GM19395 (cell line): Measurements from ENCODE around the gene SLC22A6.

Experiments
- ATAC-seq: cut with Tn5 transposase; IDR thresholded peaks from one replicate; pipeline ENCODE4 v1.9.1; 2021; ENCODE audit warnings: mild to moderate bottlenecking, moderate library complexity; ENCODE audit not compliant: unreplicated experiment

The SLC22A6 gene, protein sequence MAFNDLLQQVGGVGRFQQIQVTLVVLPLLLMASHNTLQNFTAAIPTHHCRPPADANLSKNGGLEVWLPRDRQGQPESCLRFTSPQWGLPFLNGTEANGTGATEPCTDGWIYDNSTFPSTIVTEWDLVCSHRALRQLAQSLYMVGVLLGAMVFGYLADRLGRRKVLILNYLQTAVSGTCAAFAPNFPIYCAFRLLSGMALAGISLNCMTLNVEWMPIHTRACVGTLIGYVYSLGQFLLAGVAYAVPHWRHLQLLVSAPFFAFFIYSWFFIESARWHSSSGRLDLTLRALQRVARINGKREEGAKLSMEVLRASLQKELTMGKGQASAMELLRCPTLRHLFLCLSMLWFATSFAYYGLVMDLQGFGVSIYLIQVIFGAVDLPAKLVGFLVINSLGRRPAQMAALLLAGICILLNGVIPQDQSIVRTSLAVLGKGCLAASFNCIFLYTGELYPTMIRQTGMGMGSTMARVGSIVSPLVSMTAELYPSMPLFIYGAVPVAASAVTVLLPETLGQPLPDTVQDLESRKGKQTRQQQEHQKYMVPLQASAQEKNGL

DNA sequence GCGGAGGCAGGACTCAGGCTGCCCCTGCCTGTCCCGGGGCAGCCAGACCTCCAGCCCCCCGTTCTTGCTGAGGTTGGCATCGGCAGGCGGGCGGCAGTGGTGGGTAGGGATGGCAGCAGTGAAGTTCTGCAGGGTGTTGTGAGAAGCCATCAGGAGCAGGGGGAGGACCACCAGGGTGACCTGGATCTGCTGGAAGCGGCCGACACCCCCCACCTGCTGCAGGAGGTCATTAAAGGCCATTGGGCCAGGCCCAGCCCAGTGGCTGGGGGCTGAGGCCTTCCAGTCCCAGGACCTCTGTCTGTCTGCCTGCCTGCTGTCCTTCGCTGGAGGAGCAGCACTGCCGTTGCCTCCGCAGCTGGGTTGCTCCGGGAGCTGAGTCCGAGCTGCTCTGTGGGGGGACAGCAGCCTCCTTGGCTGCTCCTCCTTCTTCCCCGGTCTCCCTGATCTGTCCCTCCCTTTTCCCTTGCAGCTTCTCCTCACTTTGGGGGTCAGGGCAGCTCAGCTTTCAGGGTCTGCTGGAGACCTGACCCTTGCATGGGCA is at the start of gene SLC22A6:
Gene SLC22A6, minus strand, starts transcription at position 517 of the 541 bp plus-strand sequence. Its CDS starts 277 bp downstream, at position 240.
- no peak for ATAC-seq

DNA sequence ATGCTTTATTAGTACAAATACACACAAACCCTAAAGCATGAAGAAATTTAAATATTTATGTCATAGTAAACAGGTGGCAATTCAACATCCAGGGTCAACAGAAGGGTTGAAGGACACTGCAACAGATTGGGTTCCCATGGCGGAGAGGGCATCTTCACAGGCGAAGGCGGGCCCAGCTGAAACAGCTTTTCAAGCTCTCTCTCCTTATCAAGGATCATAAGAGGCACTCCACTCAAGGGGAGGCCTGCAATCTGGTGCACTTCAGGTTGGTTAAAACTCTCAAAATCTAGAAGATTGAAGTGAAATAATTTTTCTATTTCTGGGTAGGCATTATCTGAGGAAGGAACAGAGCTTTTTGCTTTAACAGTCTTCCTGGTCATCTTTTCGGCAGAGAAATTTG is 47.7 kb upstream of the SLC22A6 start:
- no peak for ATAC-seq

DNA sequence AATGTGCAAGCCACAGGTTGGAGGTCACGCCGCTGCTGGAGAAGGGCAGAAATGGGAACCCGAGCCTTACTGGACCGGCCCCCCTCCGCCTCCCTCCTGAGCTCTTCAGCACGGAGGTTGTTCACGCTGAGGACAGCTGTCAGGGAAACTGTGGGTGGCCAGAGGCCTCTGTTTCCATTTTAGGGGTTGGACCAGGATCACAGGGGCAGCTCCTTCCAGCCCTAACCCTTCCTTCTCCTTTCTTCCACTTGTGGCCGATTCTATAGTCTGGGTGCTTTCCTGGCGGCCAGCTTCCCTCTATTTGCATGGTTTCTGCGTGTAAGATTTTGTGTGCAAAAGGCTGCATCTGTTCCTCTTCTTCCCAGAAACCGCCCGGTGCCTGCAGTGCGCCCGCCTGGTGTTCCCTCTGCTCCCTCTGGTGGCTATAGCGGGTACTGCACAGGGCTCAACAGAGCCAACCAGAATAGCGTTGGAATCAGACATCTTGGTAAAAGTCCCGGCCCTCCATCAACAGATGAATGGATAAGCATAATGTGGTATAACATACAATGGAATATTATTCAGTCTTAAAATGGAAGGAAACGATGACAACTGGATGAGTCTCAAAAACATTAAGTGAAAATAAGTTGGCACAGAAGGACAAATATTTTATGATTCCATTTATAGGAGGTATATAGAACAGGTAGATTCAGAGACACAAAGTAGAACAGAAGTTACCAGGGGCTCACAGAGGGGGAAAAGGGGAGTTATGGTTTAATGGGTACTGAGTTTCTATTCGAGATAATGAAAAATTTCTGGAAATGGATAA is 39.3 kb upstream of the SLC22A6 start:
- peak; percentile 69 for ATAC-seq

DNA sequence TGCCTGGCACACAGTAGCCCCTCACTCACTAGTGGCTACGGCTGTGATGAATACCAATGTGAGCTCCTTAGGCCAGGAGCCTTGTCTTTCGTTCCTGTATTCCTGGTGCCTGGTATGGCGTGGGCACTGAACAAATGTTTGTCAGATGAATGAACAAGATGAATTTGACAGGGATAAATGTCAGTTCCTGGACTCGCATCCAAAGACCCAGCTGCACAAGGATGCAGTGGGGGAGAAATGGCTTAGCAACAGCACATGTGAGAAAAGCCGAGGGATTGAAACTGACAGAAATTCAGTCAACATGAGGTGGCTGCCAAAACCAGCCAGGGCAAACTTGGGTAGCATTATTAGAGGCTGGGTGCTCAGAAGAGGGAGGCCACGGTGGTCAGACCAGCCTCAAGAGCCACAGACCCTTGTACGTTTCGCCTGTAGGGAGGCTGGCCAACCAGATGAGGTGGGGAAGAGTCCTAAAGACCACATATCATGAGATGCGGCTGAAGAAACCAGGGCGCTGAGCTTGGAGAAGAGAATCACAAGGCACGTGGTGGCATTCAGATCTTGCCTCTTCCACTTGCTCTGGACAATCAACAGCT is 38.6 kb upstream of the SLC22A6 start:
- ATAC-seq = no peak

DNA sequence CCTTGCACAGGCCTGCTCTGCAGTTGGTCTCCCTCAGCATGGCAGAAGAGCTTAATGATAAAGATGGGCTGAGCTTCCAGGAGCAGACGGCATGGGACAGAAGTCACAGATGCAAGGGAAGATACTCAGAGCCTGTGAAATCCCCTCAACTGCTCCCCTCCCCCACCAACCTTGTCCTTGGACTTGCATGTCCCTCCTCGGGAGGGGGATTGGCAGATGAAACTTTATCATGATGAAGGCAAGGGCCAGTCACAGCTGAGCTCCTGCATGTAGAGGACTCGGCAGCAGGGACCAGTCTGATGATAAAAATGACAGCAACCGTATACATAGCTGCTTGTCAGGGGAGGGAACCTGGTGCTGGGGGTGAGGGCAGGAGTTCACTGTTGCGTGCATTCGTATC is 37.7 kb upstream of the SLC22A6 start:
- ATAC-seq = no peak

DNA sequence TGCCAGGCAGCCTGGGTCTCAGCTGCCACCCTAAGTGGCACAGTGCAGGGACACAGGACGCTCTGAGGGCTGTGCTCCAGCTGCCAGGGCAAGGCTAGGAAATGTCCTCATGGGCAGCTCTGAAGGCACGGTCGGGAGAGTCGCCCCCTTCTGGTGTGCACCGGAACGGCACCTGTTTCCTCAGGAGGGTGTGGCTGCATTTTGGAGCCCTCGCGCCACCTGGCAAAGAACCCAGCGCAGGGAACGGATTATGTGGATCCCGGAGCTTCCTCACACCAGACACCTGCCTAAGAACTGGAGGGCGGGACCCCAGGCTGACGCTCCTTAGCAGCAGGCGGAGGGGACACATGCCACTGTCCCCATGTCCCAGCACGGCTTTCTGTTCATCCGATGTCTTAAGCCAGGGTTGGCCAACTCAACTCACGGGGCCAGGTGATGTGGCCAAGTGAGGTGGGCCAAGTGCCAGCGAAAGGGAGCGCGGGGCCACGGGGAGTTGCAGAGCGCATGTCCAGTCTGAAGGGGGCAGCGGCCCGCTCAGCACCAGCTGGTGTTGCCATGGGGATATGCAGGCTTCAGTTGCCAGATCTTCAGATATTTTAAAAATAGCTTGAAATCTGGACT is 36.0 kb upstream of the SLC22A6 start:
- no peak for ATAC-seq

DNA sequence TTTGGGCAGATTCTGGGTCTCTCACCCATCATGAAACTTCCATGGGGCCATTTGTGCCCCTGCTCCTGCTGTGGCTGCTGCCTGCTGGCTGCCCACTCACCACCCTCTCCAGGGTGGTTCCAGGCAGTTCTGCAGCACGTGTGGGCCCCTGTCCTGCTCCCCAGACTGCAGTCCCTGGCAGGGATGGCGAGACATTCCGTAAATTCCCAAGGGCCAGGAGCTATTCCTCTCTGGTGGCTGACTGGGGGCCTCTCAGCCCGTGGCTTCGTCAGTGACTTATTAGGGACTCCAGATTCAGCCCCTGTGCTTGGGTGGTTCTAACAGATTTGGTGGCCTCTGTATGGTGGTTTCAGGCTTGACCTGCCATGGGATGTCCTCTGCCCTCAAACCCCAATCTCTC is 34.7 kb upstream of the SLC22A6 start:
- no peak for ATAC-seq

DNA sequence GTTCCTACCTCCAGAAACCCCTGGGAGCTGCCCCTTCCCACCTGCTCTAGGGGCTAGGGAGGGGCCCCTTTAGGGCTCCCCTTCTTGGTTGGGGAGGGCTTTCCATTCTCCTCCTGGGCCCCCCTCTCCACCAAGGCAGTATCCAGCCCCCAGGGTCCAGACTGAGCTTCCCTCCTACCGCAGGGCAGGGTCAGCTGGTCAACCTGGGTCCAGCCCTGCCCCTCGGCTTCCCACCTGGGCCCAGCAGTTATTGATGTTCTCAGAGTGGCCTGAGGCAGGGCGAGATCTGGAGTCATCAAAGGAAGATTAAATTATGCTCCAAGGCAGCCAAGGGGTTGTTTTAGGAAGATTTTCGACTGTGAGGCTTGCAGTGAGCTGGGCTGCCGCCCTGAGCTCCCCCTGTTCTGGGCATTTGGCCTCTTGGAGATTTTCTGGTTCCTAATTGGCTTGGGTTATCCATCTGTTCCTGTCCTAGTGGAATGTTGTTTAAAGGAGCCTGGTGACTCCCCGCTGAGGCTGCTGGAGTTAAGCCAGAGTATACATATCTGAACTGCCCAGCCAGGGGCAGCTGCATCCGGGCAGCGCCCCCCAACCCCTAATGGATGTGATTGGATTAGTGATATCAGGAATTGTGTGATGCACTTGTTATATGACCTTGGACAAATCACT is 32.7 kb upstream of the SLC22A6 start:
- no peak for ATAC-seq

DNA sequence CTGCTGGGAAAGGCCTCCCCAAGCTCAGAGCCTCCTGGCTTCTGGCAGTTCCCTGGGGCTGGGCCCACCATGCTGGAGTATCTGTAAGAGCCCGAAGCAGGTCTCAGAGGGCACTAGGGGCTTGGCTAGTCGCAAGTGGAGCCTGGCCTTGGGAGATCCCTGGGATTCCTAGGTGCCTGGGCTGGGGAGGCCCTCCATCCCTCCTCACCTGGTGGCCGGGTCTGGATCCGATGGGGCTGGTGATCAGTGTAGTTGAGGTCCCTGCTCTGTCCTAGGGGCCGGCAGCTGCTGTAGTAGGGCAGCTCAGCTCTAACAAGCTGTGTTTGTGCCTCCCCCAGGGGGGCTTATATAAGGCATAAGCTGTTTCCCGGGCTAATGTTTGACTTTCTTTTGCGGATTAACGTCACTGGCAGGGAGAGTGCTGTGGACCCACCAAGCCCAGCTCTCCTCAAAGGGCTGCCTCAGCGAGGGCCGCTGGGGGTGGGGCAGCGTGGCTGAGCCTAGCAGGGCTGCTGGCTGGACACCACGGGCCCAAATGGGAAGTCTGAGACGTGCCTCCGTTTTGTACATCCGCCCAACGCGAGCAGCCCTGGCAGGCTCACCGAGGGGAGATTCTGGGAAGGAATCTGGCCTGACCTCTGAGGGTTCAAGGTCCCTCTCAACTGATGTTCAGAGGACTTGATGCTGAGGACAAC is 30.9 kb upstream of the SLC22A6 start, which contains the start of gene SLC22A8:
Gene SLC22A8, minus strand, starts transcription at position 321 of the 695 bp plus-strand sequence. CDS start 883 bp downstream, outside the sequence.
- no peak for ATAC-seq

DNA sequence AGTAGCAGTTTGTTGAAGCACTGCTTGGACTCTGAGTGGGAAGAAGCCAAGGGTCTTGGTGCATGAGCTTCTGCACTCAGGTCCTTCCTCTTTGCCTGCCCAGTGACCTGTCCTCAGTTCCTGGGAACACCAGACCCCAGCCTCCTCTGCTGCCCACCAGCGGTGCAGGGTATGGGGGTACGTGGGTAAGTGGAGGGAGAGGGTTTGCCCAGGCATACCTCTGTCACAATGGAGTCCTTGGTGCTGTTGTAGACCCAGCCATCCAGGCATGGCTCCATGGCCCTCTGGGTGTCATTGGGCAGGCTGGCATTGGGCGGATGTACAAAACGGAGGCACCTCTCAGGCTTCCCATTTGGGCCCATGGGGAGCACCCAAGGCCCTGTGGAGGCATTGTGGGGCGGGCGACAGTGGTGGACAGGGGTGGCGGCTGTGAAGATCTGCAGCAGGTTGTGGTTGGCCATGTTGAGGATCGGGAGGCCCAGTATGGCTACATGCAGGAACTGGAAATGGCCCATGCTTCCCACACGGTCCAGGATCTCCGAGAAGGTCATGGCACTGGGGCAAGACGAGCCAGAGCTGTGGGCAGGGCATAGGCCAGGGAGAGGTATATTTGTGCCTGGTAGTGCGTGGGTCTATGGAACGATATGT is 29.8 kb upstream of the SLC22A6 start:
- ATAC-seq = no peak

DNA sequence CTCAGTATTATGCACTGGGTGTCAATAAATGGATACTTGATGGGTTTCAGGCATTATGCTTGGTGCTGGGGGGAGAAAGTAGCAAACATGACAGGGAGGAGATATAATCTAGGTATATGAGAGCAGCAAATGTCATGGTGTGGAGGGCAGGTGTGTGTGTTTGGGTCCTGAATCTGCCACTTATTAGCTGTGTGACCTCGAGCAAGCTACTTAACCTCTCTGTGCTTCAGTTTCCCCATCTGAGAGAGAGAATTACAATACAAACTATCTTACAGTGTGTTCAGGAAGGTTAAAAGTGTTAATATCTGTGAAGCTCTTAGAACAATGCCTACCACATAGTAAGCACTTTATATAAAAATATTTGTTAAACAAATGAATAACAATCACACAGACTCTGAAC is 28.1 kb upstream of the SLC22A6 start:
- no peak for ATAC-seq

DNA sequence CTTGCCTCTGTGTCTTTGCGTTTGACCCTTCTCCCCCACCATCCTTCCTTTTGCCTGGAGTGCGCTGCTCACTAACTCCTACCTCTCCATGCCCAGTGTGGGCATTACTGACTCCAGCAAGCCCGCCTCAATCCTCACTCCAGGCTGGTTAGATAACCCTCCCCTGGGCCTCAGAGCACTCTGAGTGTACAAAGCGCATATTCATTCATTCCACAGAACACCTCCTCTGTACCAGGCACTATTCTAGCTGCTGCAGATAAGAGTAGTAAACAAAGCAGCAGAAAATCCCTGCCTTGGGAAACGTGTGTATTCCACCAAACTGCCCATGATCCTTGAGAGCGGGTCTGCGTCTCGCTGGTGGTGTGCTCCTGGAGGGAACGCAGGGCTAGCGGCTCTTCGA is 27.7 kb upstream of the SLC22A6 start:
- ATAC-seq = no peak

DNA sequence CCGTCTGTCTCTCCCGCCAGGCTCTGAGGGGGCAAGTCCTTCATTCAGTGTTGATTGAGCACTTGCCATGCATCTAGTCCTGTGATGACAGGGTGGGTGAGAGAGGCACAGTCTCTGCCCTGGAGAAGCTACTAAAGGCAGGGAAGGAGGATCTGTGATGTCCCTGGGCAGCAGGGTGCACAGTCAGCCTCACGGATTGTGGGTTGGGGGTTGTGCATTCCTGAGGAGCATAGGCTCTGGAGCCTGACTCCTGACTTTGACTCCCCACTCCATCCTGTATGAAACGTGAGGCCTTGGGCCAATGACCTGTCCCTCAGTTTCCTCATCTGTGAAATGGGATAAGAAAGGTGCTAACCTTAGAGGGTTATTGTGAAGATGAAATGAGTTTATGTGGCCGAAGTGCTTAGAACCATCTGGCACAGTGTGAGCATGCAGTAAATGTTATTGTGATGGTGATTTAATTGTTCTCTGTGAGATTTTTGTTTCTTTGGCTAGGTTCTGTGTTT is 26.2 kb upstream of the SLC22A6 start:
- no peak for ATAC-seq

DNA sequence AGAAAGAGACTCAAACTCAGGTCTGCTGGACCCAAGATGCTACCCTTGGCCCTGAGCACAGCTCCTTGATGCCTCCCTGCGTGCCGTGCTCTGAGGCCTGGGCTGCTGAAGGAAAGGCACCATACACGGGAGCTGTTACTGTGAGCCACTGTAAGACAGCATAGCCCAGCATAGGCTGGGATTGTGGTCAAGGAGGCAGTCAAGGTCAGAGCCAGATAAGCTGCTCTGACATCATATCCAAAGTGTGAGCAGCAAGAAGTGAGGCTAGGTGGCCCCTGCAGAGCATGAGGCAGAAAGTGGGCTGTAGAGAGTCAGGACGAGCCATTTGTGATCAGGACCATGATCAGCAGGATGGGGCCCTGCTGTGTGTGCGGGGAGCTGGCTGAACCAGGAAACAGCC is 23.2 kb upstream of the SLC22A6 start:
- ATAC-seq = no peak

DNA sequence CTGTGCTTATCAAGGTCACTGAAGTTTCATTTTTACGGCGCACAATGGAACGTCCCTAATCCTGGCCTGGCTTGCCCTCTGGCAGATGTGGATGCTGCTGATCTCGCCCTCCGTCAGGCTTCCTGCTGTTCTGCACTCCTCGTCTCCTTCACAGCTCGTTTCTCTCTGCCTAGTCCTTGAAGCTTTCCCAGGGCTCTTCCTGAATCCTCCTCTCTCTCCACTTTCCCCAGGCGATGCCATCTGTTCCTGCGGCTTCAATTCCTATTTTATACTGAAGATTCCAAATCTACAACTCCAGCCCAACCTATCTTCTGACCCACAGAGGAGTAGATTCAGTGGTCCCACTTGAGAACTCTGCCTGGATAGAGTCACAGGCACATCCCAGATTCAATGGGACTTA is 16.7 kb upstream of the SLC22A6 start:
- ATAC-seq = no peak

DNA sequence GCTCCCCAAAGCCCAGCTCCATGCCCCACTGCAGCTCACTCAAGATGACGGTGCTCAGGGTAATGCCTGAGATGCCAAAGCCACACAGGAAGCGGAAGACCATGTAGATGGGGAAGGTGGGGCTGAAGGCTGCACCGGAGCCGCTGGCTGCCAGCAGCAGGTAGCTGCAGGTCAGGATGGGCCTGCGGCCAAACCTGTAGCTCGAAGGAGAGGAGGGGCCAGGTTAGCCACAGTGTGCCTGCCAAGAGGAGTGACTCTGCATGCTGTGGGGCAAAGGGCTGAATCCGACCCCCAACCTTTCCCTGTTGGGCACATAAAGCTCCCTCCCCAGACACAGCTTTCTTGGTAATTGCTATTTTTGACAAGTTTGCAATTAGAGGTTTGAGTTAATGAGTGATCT is 14.9 kb upstream of the SLC22A6 start:
- ATAC-seq = no peak

DNA sequence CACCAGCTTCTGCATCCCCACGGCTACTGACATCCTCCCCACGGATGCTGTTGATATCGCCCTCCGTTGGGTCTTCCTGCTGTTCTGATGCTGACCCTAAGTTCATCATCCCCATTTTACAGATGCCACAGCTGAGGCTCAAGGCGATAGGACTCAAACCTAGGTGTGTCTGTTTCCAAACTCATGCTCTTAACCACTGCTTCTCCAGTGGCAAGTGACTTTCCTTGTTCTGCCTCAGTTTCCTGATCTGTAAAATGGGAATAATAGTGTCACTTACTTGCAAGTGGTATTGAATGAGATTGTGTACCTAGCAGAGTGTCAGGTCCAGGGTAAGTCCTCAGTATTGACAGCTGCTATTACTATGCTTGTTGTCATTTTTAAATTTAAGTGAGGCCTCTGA is 14.4 kb upstream of the SLC22A6 start:
- no peak for ATAC-seq

DNA sequence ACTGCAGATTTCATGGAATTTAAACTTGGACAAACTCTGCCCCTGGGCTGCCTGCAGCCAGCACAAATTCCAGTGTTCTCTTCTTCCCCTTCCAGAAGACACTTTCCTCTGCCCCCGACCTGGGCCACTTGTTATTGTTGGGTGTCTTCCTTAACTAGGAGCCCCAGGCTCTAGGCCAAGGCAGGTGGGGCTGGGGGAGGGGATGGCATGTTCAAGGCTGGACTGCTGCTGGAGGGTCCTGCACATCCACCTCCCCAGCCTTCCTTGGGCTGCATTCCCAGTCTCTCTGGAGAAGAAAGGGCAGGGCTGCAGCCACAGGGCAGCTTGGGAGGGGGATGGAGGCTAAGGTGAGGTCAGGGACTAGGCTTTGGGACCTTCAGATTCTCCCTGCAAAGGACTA is 11.5 kb upstream of the SLC22A6 start:
- no peak for ATAC-seq

DNA sequence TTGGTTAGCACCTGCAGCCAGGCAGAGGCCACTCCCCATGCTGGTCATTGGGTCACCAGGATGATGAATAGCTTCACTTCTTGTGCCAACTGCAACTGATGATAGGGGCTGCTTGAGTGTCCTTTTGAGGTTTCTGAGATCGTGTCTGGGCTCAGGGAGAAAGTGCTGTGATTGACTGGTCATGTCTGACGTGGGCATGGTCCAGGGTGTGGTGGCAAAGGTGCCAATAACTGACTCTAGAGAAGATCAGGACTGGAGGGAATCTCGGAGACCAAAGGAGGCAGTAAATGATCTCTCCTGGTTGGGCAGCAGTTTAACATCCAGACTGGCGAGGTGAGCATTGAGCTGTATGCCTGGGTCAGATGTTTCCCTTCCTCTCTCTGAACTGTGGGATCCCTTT is 10.0 kb upstream of the SLC22A6 start:
- ATAC-seq = no peak
